OCI-M2 (cell line): ENCODE data around the gene ZNF738.

Experiments
- DNase-seq: peaks from one replicate; lab custom pipeline; 2025; ENCODE audit not compliant: unreplicated experiment; lab: John Stamatoyannopoulos, UW

Gene ZNF738

DNA sequence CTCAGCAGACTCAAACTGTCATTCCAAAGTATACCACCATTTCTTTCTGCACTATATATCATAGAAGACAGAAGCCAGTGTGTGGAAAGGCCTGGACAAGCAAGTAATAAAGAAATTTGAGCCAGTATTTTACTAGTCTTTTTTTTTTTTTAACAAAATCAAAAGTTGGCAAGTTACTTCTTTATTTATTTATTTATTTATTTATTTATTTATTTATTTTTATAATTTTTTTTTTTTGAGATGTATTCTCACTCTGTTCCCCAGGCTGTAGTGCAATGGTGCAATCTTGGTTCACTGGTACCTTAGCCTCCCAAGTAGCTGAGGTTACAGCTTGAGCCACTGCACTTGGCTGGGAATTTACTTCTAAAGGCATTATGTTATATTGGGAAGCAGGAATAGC is 63.4 kb downstream of the ZNF738 start:
- DNase-seq: no peak

DNA sequence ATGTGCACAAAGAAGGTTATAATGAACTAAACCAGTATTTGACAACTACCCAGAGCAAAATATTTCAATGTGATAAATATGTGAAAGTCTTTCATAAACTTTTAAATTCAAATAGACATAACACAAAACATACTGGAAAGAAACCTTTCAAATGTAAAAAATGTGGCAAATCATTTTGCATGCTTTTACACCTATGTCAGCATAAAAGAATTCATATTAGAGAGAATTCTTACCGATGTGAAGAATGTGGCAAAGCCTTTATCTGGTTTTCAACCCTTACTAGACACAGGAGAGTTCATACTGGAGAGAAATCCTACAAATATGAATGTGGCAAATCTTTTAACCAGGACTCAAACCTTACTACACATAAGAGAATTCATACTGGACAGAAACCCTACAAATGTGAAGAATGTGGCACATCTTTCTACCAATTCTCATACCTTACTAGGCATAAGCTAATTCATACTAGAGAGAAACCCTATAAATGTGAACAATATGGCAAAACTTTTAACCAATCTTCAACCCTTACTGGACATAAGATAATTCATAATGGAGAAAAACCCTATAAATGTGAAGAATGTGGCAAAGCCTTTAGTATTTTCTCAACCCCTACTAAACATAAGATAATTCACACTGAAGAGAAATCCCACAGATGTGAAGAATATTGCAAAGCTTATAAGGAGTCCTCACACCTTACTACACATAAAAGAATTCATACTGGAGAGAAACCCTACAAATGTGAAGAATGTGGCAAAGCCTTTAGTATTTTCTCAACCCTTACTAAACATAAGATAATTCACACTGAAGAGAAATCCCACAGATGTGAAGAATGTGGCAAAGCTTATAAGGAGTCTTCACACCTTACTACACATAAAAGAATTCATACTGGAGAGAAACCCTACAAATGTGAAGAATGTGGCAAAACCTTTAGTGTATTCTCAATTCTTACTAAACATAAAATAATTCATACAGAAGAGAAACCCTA is 64.5 kb downstream of the ZNF738 start:
- no peak for DNase-seq
